Stimulated activated CD8-positive, alpha-beta memory T cell treated with anti-CD3 and anti-CD28 coated beads, Interleukin-2, amount 100 ng/mL, for 48 hours (primary cell): ENCODE measurements around the gene CCDC158.
"Not testable (repeated sequence)": the region's sequence is repeated elsewhere in the genome, so short reads cannot be mapped to it uniquely, and the experiment has no call there.

Source experiments
- DNase-seq, 2 donors: peaks; one replicate each; pipeline ENCODE4 v3.0.0-alpha.2; 2020; ENCODE audit warnings: low read depth in 2 of 2

CCDC158 gene

GRCh38 chr4:76420762-76421581, at the start of gene CCDC158:
TSS of gene CCDC158 (minus strand) at chr4:76421141. CDS start at chr4:76403207, 17,934 bp downstream.
- DNase-seq, result no peak

- DNase-seq, result no peak
These were observed 49.6 kb upstream of the CCDC158 start for GRCh38 chr4:76470532-76470931.

- no peak for DNase-seq
These were observed 49.1 kb upstream of the CCDC158 start for GRCh38 chr4:76470064-76470463.

GRCh38 chr4:76463568-76463967, 42.6 kb upstream of the CCDC158 start:
- DNase-seq, result no peak

GRCh38 chr4:76459291-76459723, 38.4 kb upstream of the CCDC158 start:
- DNase-seq, result no peak

GRCh38 chr4:76458825-76459224, 37.9 kb upstream of the CCDC158 start:
- DNase-seq, result no peak

- no peak for DNase-seq
These were observed 37.4 kb upstream of the CCDC158 start for GRCh38 chr4:76458297-76458696.

- DNase-seq, result no peak
These were observed 36.9 kb upstream of the CCDC158 start for GRCh38 chr4:76457885-76458284.

- not testable (repeated sequence) for DNase-seq
These were observed 33.1 kb upstream of the CCDC158 start for GRCh38 chr4:76454073-76454472.

- DNase-seq, result no peak
These were observed 32.3 kb upstream of the CCDC158 start for GRCh38 chr4:76453232-76453631.

GRCh38 chr4:76449833-76450232, 28.9 kb upstream of the CCDC158 start:
- DNase-seq, result no peak

- DNase-seq, result no peak
These were observed 28.4 kb upstream of the CCDC158 start for GRCh38 chr4:76449362-76449767.

GRCh38 chr4:76448211-76448610, 27.3 kb upstream of the CCDC158 start:
- no peak for DNase-seq

- no peak for DNase-seq
These were observed 26.5 kb upstream of the CCDC158 start for GRCh38 chr4:76447393-76447851.

GRCh38 chr4:76445911-76446310, 25.0 kb upstream of the CCDC158 start:
- no peak for DNase-seq

GRCh38 chr4:76443376-76443775, 22.4 kb upstream of the CCDC158 start:
- DNase-seq, result no peak

GRCh38 chr4:76442807-76443206, 21.9 kb upstream of the CCDC158 start:
- DNase-seq, result no peak

- DNase-seq, result no peak
These were observed 20.9 kb upstream of the CCDC158 start for GRCh38 chr4:76441881-76442280.

- no peak for DNase-seq
These were observed 18.6 kb upstream of the CCDC158 start for GRCh38 chr4:76439491-76439890.

GRCh38 chr4:76435528-76436319, 14.8 kb upstream of the CCDC158 start:
- no peak for DNase-seq

- DNase-seq, result no peak
These were observed 14.1 kb upstream of the CCDC158 start, which contains the start of gene SHROOM3 for GRCh38 chr4:76434901-76435527. TSS of gene SHROOM3 (plus strand) at chr4:76435229. CDS start at chr4:76436053, 824 bp downstream.
